Right atrium auricular region (tissue), 2 donors: ENCODE measurements around the gene LAMC3. TPM values are rescaled to one million over a fixed set of nuclear protein-coding genes. Genes with fewer than 3 reads are reported as not detected.

Source experiments
- DNase-seq: peaks from one replicate; pipeline ENCODE4 v3.0.0-alpha.2; 2019; ENCODE audit warnings: low spot score
- H3K27ac ChIP-seq, 2 donors: fragments of 200-600 bp; sonication (generic); 1 replicate in 1 of 2; 2 replicates in 1 of 2; pipeline ENCODE4 v1.5.1; 2016 to 2019
- H3K27me3 ChIP-seq, 2 donors: fragments of 200-600 bp; sonication (generic); one replicate each; pipeline versions ENCODE4 v1.5.1 to v1.6.0; 2017 to 2019
- H3K36me3 ChIP-seq: fragments of 200-600 bp; sonication (generic); one replicate; pipeline ENCODE4 v1.5.1; 2016
- H3K4me1 ChIP-seq, 2 donors: fragments of 200-600 bp; sonication (generic); one replicate each; pipeline versions ENCODE4 v1.5.1 to v1.6.0; 2017 to 2019
- H3K4me3 ChIP-seq, 2 donors: fragments of 200-600 bp; sonication (generic); 1 replicate in 1 of 2; 2 replicates in 1 of 2; pipeline ENCODE4 v1.5.1; 2017 to 2019; ENCODE audit warnings: mild to moderate bottlenecking in 1 of 2, moderate library complexity in 1 of 2
- H3K9me3 ChIP-seq, 2 donors: fragments of 200-600 bp; sonication (generic); one replicate each; pipeline ENCODE4 v1.5.1; 2019
- CTCF ChIP-seq, 2 donors: fragments of 200-600 bp; sonication (generic); IDR thresholded peaks; one replicate each; pipeline ENCODE4 v1.5.1; 2019; ENCODE audit warnings: antibody characterized with exemption in 2 of 2
- total RNA-seq, 2 donors: library from RNA; depleted of rRNA; stranded (reverse); fragments of >200 nt; gene quantifications; one replicate each; pipeline ENCODE4 v1.1.0, GENCODE V29; 2016

The LAMC3 gene
- total RNA-seq, 2 donors from 2014 or later: 0.56 to 1.6 TPM

GRCh38 chr9:130987738-130988399 is 21.1 kb upstream of the LAMC3 start:
- no peak for DNase-seq
- no peaks in the 10 kb centered on the region for H3K9me3 ChIP-seq
- TF ChIP-seq CTCF (IDR thresholded peaks at IDR 0.05): no peak
- no peaks in the 10 kb centered on the region for H3K36me3 ChIP-seq
- H3K4me3 ChIP-seq: no peak overlapping the region
- no peaks in the 10 kb centered on the region for H3K4me1 ChIP-seq
- no peak overlapping the region for H3K27ac ChIP-seq
- no peaks in the 10 kb centered on the region for H3K27me3 ChIP-seq

GRCh38 chr9:130988400-130988747 is 20.6 kb upstream of the LAMC3 start:
- Histone ChIP-seq H3K27me3 (no peaks in the 10 kb centered on the region), H3K9me3 (no peaks in the 10 kb centered on the region), H3K4me1 (no peaks in the 10 kb centered on the region), H3K36me3 (no peaks in the 10 kb centered on the region), H3K4me3 (no peak overlapping the region), H3K27ac (no peak overlapping the region)
- DNase-seq: no peak
- no peak for TF ChIP-seq CTCF (IDR thresholded peaks at IDR 0.05)

- TF ChIP-seq CTCF (IDR thresholded peaks at IDR 0.05): no peak
- no peak for DNase-seq
- no peak overlapping the region for H3K4me3 ChIP-seq
- no peaks in the 10 kb centered on the region for H3K36me3 ChIP-seq
- H3K9me3 ChIP-seq: no peaks in the 10 kb centered on the region
- no peaks in the 10 kb centered on the region for H3K27me3 ChIP-seq
- H3K27ac ChIP-seq: no peak overlapping the region
- H3K4me1 ChIP-seq: no peaks in the 10 kb centered on the region
Observed at GRCh38 chr9:130988905-130989304, 20.1 kb upstream of the LAMC3 start.

- Histone ChIP-seq H3K9me3 (no peaks in the 10 kb centered on the region), H3K27me3 (no peaks in the 10 kb centered on the region), H3K27ac (no peak overlapping the region), H3K36me3 (no peaks in the 10 kb centered on the region), H3K4me3 (no peak overlapping the region), H3K4me1 (no peaks in the 10 kb centered on the region)
- no peak for TF ChIP-seq CTCF (IDR thresholded peaks at IDR 0.05)
- DNase-seq: no peak
Observed at GRCh38 chr9:130989391-130989790, 19.6 kb upstream of the LAMC3 start.

- no peaks in the 10 kb centered on the region for H3K9me3 ChIP-seq
- DNase-seq: no peak
- TF ChIP-seq CTCF (IDR thresholded peaks at IDR 0.05): no peak
- H3K27ac ChIP-seq: no peak overlapping the region
- no peak overlapping the region for H3K4me3 ChIP-seq
- no peaks in the 10 kb centered on the region for H3K36me3 ChIP-seq
- no peaks in the 10 kb centered on the region for H3K27me3 ChIP-seq
- H3K4me1 ChIP-seq: no peaks in the 10 kb centered on the region
Observed at GRCh38 chr9:130989891-130990290, 19.1 kb upstream of the LAMC3 start.
